Measurements from ENCODE around the gene UPB1.

The UPB1 gene

GRCh38 chr22:24494528-24495364 lies at the start of gene UPB1:
Gene UPB1, plus strand, starts transcription at chr22:24495332. Its CDS starts 72 bp downstream, at chr22:24495404.
- DNase-seq, result no peak

GRCh38 chr22:24445481-24446259 lies 49.5 kb upstream of the UPB1 start:
- DNase-seq, result no peak

GRCh38 chr22:24446260-24446611 lies 48.9 kb upstream of the UPB1 start:
- DNase-seq, result no peak

- DNase-seq, result peak; percentile 31
Measured at GRCh38 chr22:24450610-24451009, 44.5 kb upstream of the UPB1 start.

GRCh38 chr22:24451162-24451561 lies 44.0 kb upstream of the UPB1 start:
- DNase-seq, result no peak

- no peak for DNase-seq
Measured at GRCh38 chr22:24453853-24454252, 41.3 kb upstream of the UPB1 start.

- no peak for DNase-seq
Measured at GRCh38 chr22:24455039-24455438, 40.1 kb upstream of the UPB1 start.

- DNase-seq, result no peak
Measured at GRCh38 chr22:24455751-24456426, 39.2 kb upstream of the UPB1 start.

GRCh38 chr22:24457894-24458420 lies 37.2 kb upstream of the UPB1 start:
- no peak for DNase-seq

GRCh38 chr22:24459911-24460310 lies 35.2 kb upstream of the UPB1 start:
- DNase-seq, result no peak

- DNase-seq, result no peak
Measured at GRCh38 chr22:24460418-24461089, 34.6 kb upstream of the UPB1 start.

- no peak for DNase-seq
Measured at GRCh38 chr22:24463071-24463760, 31.9 kb upstream of the UPB1 start.

- no peak for DNase-seq
Measured at GRCh38 chr22:24465566-24465965, 29.6 kb upstream of the UPB1 start.

- no peak for DNase-seq
Measured at GRCh38 chr22:24465975-24466374, 29.2 kb upstream of the UPB1 start.

- no peak for DNase-seq
Measured at GRCh38 chr22:24466716-24467328, 28.3 kb upstream of the UPB1 start.

GRCh38 chr22:24467340-24467739 lies 27.8 kb upstream of the UPB1 start:
- DNase-seq, result no peak

- DNase-seq, result no peak
Measured at GRCh38 chr22:24471570-24471969, 23.6 kb upstream of the UPB1 start.

GRCh38 chr22:24473284-24473683 lies 21.8 kb upstream of the UPB1 start:
- DNase-seq, result no peak

GRCh38 chr22:24474221-24474620 lies 20.9 kb upstream of the UPB1 start:
- no peak for DNase-seq

GRCh38 chr22:24474649-24475255 lies 20.4 kb upstream of the UPB1 start:
- DNase-seq, result no peak

- no peak for DNase-seq
Measured at GRCh38 chr22:24481641-24482040, 13.5 kb upstream of the UPB1 start.

All from NCI-H2081 treated with DMSO at 0.1 percent for 48 hours (cell line).